NCI-H748 (cell line): ENCODE results near the gene DAP3.

Experiments used
- DNase-seq: peaks from one replicate; lab custom pipeline; 2025; ENCODE audit not compliant: unreplicated experiment; lab: John Stamatoyannopoulos, UW

Gene DAP3

DNA sequence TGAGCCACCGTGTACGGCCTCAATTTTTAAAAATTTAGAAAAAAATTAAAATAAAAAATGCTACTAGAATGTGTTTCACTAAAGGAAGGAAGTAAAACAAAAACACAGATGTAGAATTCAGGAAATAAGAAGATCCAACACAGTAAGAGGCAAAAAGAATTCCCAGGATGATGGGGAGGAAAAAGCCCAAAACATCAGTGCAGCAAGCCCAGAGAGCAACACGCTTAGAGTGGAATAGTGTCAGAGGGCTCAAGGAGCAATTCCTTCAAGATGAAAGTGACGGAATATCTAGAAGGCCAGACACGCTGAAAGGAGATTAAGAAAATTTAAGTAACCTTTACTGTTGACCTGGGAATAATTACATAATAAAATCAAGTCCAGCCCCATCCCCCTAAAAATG is 80.4 kb downstream of the DAP3 start:
- no peak for DNase-seq

DNA sequence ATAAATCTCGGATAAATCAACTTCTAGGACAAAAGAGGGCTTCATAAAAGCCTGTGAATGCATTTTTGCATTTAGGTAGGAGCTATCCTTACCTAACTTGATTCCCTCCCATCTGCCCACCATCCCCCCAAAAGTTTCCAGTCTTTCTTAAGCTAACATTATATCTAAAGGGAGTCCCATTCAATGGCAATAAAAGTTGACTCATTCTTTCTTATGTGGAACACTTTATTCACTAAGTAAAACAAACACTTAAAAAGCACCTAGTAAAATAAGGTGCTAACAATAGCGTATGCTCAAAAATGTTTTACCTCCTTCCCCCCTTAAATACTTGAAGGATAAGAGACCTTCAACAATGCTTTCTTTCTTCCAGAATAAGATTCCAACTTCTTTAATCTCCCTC is 84.3 kb downstream of the DAP3 start:
- DNase-seq: no peak

DNA sequence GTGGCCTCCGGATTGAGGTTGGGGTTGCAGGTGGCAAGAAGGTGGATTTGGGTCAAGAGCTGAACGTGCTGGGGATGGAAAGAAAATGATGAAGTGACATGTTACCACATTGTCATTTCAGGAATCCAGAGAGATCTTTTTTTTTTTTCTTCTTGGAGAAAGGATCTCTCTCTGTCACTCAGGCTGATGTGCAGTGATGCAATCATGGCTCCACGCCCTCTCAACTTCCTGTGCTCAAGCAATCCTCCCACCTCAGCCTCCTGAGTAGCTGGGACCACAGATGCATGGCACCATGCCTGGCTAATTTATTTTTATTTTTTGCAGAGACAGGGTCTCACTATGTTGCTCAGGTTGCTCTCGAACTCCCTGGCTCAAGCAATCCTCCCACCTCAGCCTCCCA is 87.5 kb downstream of the DAP3 start:
- no peak for DNase-seq

DNA sequence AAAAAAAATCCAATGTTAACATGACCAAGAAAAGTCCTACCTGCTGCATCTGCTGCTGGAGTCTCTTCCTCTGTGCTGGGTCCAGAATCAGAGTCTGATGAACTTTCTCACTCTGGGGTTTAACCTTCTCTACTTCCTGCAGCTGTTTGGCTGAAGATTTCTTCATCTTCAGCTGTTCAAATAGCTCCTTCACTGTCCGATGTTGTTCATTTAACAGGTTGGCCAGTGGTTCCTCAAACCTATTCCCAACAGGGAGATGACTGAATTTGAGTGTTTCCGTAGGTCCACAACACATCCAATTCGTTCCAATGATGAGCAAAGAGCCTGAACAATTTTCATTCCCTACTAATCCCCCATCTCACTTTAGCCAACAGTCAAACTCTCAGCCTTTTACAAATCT is 88.7 kb downstream of the DAP3 start:
- DNase-seq: no peak
